Loucy (cell line): ENCODE measurements around the gene NEDD4L.

Source experiments
- H2AFZ ChIP-seq: fragments of 200-600 bp; sonication (generic); 2 replicates; pipeline ENCODE4 v1.6.0; 2016; ENCODE audit warnings: antibody characterized with exemption, mild to moderate bottlenecking, low read length, moderate library complexity
- H3F3A ChIP-seq: fragments of 200-600 bp; 2 replicates; pipeline ENCODE4 v1.6.0; 2016; ENCODE audit warnings: antibody characterized with exemption, low read depth, mild to moderate bottlenecking
- H3K27me3 ChIP-seq: fragments of 200-600 bp; sonication (generic); 2 replicates; pipeline ENCODE4 v1.6.1; 2014; ENCODE audit warnings: low read length, mild to moderate bottlenecking; ENCODE audit not compliant: insufficient read depth, poor library complexity, severe bottlenecking
- H3K36me3 ChIP-seq: fragments of 200-600 bp; sonication (generic); 2 replicates; pipeline ENCODE4 v1.6.1; 2016; ENCODE audit warnings: low read length; ENCODE audit not compliant: insufficient read depth
- H3K4me1 ChIP-seq: fragments of 200-600 bp; sonication (generic); 2 replicates; pipeline ENCODE4 v1.5.1; 2014; ENCODE audit warnings: low read length, mild to moderate bottlenecking; ENCODE audit not compliant: insufficient read depth, poor library complexity, severe bottlenecking
- H3K4me2 ChIP-seq: fragments of 200-600 bp; sonication (generic); 2 replicates; pipeline ENCODE4 v1.6.0; 2014; ENCODE audit warnings: antibody characterized with exemption, low read length, low read depth, mild to moderate bottlenecking; ENCODE audit not compliant: poor library complexity, severe bottlenecking
- H3K4me3 ChIP-seq: fragments of 200-600 bp; sonication (generic); 2 replicates; pipeline ENCODE4 v1.5.1; 2014; ENCODE audit warnings: low read length, mild to moderate bottlenecking, mixed read lengths; ENCODE audit not compliant: poor library complexity, severe bottlenecking
- H3K79me2 ChIP-seq: fragments of 200-600 bp; sonication (generic); 2 replicates; pipeline ENCODE4 v1.6.1; 2014; ENCODE audit warnings: low read length; ENCODE audit not compliant: insufficient read depth
- H3K9ac ChIP-seq: fragments of 200-600 bp; sonication (generic); 2 replicates; pipeline ENCODE4 v1.6.0; 2014; ENCODE audit warnings: mild to moderate bottlenecking, low read depth, low read length, moderate library complexity; ENCODE audit not compliant: poor library complexity, severe bottlenecking
- H3K9me2 ChIP-seq: fragments of 200-600 bp; sonication (generic); replicated peaks from 2 replicates; pipeline ENCODE4 v1.6.1; 2016; ENCODE audit warnings: low read depth, low read length, mixed read lengths
- H3K9me3 ChIP-seq: fragments of 200-600 bp; sonication (generic); 2 replicates; pipeline ENCODE4 v1.6.1; 2014; ENCODE audit warnings: mild to moderate bottlenecking, antibody characterized with exemption, low read length, low read depth; ENCODE audit not compliant: insufficient read depth
- H4K20me1 ChIP-seq: fragments of 200-600 bp; sonication (generic); 2 replicates; pipeline ENCODE4 v1.6.0; 2014; ENCODE audit warnings: antibody characterized with exemption, low read length, mild to moderate bottlenecking; ENCODE audit not compliant: insufficient read depth, poor library complexity, severe bottlenecking
- CTCF ChIP-seq: fragments of 200-600 bp; sonication (generic); conservative IDR thresholded peaks from 2 replicates; pipeline ENCODE4 v1.5.1; 2014; ENCODE audit warnings: mild to moderate bottlenecking, antibody characterized with exemption, low read length
- EZH2phosphoT487 ChIP-seq: fragments of 200-600 bp; IDR thresholded peaks from 2 replicates; pipeline ENCODE4 v1.6.1; 2018; ENCODE audit warnings: antibody characterized with exemption, mild to moderate bottlenecking, moderate library complexity, borderline replicate concordance

NEDD4L gene

GRCh38 chr18:58350526-58350925 is 306.5 kb downstream of the NEDD4L start:
- Histone ChIP-seq H3K4me3 (no peak overlapping the region), H3K79me2 (no peaks in the 10 kb centered on the region), H3K36me3 (no peaks in the 10 kb centered on the region; the same call in 1 of the 2 replicates), H3K4me1 (no peaks in the 10 kb centered on the region), H3K4me2 (no peak overlapping the region), H3K9ac (no peak overlapping the region), H3K27me3 (no peaks in the 10 kb centered on the region), H4K20me1 (no peaks in the 10 kb centered on the region), H3F3A (no peaks in the 10 kb centered on the region), H3K9me3 (no peaks in the 10 kb centered on the region), H2AFZ (no peak overlapping the region), H3K9me2 (no peaks in the 10 kb centered on the region)
- TF ChIP-seq EZH2phosphoT487 (no peak), CTCF (no peak)

GRCh38 chr18:58351776-58352175 is 307.8 kb downstream of the NEDD4L start:
- Histone ChIP-seq H3K4me2 (no peak overlapping the region), H3K79me2 (no peaks in the 10 kb centered on the region), H3K9me2 (no peaks in the 10 kb centered on the region), H3K36me3 (no peaks in the 10 kb centered on the region; the same call in 1 of the 2 replicates), H3K27me3 (no peaks in the 10 kb centered on the region), H3K9me3 (no peaks in the 10 kb centered on the region), H3K4me1 (no peaks in the 10 kb centered on the region), H4K20me1 (no peaks in the 10 kb centered on the region), H3K4me3 (no peak overlapping the region), H3K9ac (no peak overlapping the region), H2AFZ (no peak overlapping the region), H3F3A (no peaks in the 10 kb centered on the region)
- TF ChIP-seq EZH2phosphoT487 (no peak), CTCF (no peak)

- peaks cover 4% of the 10 kb centered on the region; the same call in 1 of the 2 replicates for H3K36me3 ChIP-seq
- no peaks in the 10 kb centered on the region for H3K27me3 ChIP-seq
- H3K9ac ChIP-seq: no peak overlapping the region
- no peak overlapping the region for H2AFZ ChIP-seq
- H4K20me1 ChIP-seq: no peaks in the 10 kb centered on the region
- H3K4me3 ChIP-seq: no peak overlapping the region
- TF ChIP-seq CTCF (no peak), EZH2phosphoT487 (no peak)
- no peaks in the 10 kb centered on the region for H3K9me2 ChIP-seq
- no peaks in the 10 kb centered on the region for H3K79me2 ChIP-seq
- no peaks in the 10 kb centered on the region for H3F3A ChIP-seq
- H3K4me2 ChIP-seq: no peak overlapping the region
- no peaks in the 10 kb centered on the region for H3K9me3 ChIP-seq
- H3K4me1 ChIP-seq: no peaks in the 10 kb centered on the region
These were observed 309.6 kb downstream of the NEDD4L start for GRCh38 chr18:58353581-58353980.
